B cell (primary cell): Measurements from ENCODE around the gene MCM3AP. TPM values are rescaled to one million over a fixed set of nuclear protein-coding genes. Genes with fewer than 3 reads are reported as not detected.

Experiments
- ATAC-seq: fragments of 200-7000 bp; cut with Tn5 transposase; one replicate; pipeline ENCODE4 v1.10.0; 2021; ENCODE audit warnings: low read depth, mild to moderate bottlenecking, moderate number of reproducible peaks, moderate library complexity
- CTCF ChIA-PET: fragments of 350-600 bp; sonication (Branson Sonifier 250); formaldehyde crosslinking; loops from one replicate; lab custom pipeline; 2021; ENCODE audit warnings: antibody characterized with exemption, inconsistent platforms; lab: Charles Lee
- POLR2A ChIA-PET: fragments of 350-600 bp; sonication (Branson Sonifier 250); formaldehyde crosslinking; loops from one replicate; lab custom pipeline; 2021; ENCODE audit warnings: antibody characterized with exemption; lab: Charles Lee
- DNase-seq: peaks from one replicate; pipeline ENCODE4 v3.0.0; 2013
- H2AFZ ChIP-seq: 2 replicates; pipeline ENCODE4 v1.6.1; 2012; ENCODE audit warnings: mild to moderate bottlenecking, low read depth, low read length; ENCODE audit not compliant: insufficient read depth, poor library complexity, severe bottlenecking
- H3K27ac ChIP-seq, 2 donors: 1 replicate in 1 of 2; 2 replicates in 1 of 2; pipeline ENCODE4 v1.5.1; 2012 to 2013; ENCODE audit warnings: low read length in 2 of 2, mild to moderate bottlenecking in 2 of 2, moderate library complexity in 1 of 2
- H3K27me3 ChIP-seq, 4 experiments: fragments of 200-600 bp in 1 of 4; sonication (generic) in 1 of 4; replicated peaks in 1 of 4; 1 replicate in 2 of 4; 2 replicates in 2 of 4; pipeline versions ENCODE4 v1.6.1 to v1.7.0; 2013 to 2016; ENCODE audit warnings: low read length in 3 of 4, mild to moderate bottlenecking in 2 of 4, mixed read lengths in 1 of 4, moderate library complexity in 1 of 4; ENCODE audit not compliant: insufficient read depth in 4 of 4, control insufficient read depth in 3 of 4; ENCODE audit errors: control extremely low read depth in 1 of 4
- H3K36me3 ChIP-seq, 2 experiments: replicated peaks in 1 of 2; 1 replicate in 1 of 2; 2 replicates in 1 of 2; pipeline versions ENCODE4 v1.6.1 to v1.7.1; 2013; ENCODE audit warnings: low read length in 1 of 2; ENCODE audit not compliant: insufficient read depth in 2 of 2, control insufficient read depth in 1 of 2; ENCODE audit errors: control extremely low read depth in 1 of 2, extremely low read depth in 1 of 2
- H3K4me1 ChIP-seq, 2 donors: fragments of 200-600 bp in 1 of 2; sonication (generic) in 1 of 2; 1 replicate in 1 of 2; 2 replicates in 1 of 2; pipeline versions ENCODE4 v1.5.1 to v1.6.1; 2013 to 2017; ENCODE audit warnings: low read length in 2 of 2; ENCODE audit not compliant: control insufficient read depth in 2 of 2, insufficient read depth in 2 of 2
- H3K4me2 ChIP-seq: replicated peaks from 2 replicates; pipeline ENCODE3; 2012; ENCODE audit warnings: mild to moderate bottlenecking, low read depth, low read length; ENCODE audit not compliant: poor library complexity, severe bottlenecking
- H3K4me3 ChIP-seq, 5 experiments: fragments of 200-600 bp in 1 of 5; sonication (generic) in 1 of 5; 1 replicate in 3 of 5; 2 replicates in 2 of 5; pipeline versions ENCODE4 v1.5.1 to v1.7.0; 2011 to 2016; ENCODE audit warnings: low read length in 4 of 5, mild to moderate bottlenecking in 4 of 5, low read depth in 2 of 5, control low read depth in 1 of 5, moderate library complexity in 1 of 5; ENCODE audit not compliant: insufficient read depth in 1 of 5; ENCODE audit errors: control extremely low read depth in 1 of 5, extremely low read depth in 1 of 5
- H3K79me2 ChIP-seq: fragments of 200-600 bp; sonication (generic); one replicate; pipeline ENCODE4 v1.6.0; 2016; ENCODE audit warnings: low read length; ENCODE audit not compliant: control insufficient read depth, insufficient read depth
- H3K9ac ChIP-seq: fragments of 200-600 bp; sonication (generic); 2 replicates; pipeline ENCODE4 v1.6.1; 2017; ENCODE audit warnings: mild to moderate bottlenecking, low read length, moderate library complexity
- H3K9me3 ChIP-seq, 3 donors: one replicate each; pipeline versions ENCODE4 v1.6.1 to v1.7.1; 2013; ENCODE audit warnings: low read length in 2 of 3; ENCODE audit not compliant: control insufficient read depth in 2 of 3, insufficient read depth in 1 of 3; ENCODE audit errors: control extremely low read depth in 1 of 3
- H4K20me1 ChIP-seq: 2 replicates; pipeline ENCODE4 v1.6.0; 2012; ENCODE audit warnings: mild to moderate bottlenecking, low read length; ENCODE audit not compliant: insufficient read depth, control insufficient read depth, poor library complexity, severe bottlenecking
- H3K27ac Mint-ChIP-seq: one replicate; pipeline ENCODE4 v1.8.0; 2021; ENCODE audit warnings: mixed read lengths
- H3K27me3 Mint-ChIP-seq: one replicate; pipeline ENCODE4 v1.8.0; 2021; ENCODE audit warnings: mixed read lengths
- H3K4me1 Mint-ChIP-seq: one replicate; pipeline ENCODE4 v1.8.0; 2021; ENCODE audit warnings: mixed read lengths
- H3K4me3 Mint-ChIP-seq: one replicate; pipeline ENCODE4 v1.8.0; 2021; ENCODE audit warnings: mixed read lengths
- H3K9me3 Mint-ChIP-seq: one replicate; pipeline ENCODE4 v1.8.0; 2022; ENCODE audit warnings: mixed read lengths; ENCODE audit not compliant: insufficient read depth
- EZH2 ChIP-seq: IDR thresholded peaks from 2 replicates; pipeline ENCODE4 v1.6.1; 2012; ENCODE audit warnings: borderline replicate concordance, low read depth, mild to moderate bottlenecking, moderate library complexity, low read length; ENCODE audit not compliant: insufficient read depth, poor library complexity, severe bottlenecking
- WGBS: methylation state at CpG from one replicate; pipeline ENCODE4 v1.1.5; 2013; ENCODE audit warnings: missing lambda C conversion rate; ENCODE audit not compliant: insufficient coverage; 5-methylcytosine and 5-hydroxymethylcytosine counted together
- intact Hi-C: fragments of 100-400 bp; cut with micrococcal nuclease; formaldehyde crosslinking; loops from one replicate; pipeline ENCODE4 v1.10.0; 2022
- polyA plus RNA-seq: library from polyadenylated mRNA; depleted of rRNA; stranded (reverse); fragments of >200 nt; gene quantifications from 2 replicates; pipeline ENCODE4 v1.2.3, GENCODE V29; 2012
- total RNA-seq, 2 donors: library from RNA; stranded (reverse); fragments of 120-200 nt in 1 of 2; gene quantifications; 1 replicate in 1 of 2; 2 replicates in 1 of 2; pipeline versions ENCODE4 v1.2.3 to v1.2.4, GENCODE V29; 2013 to 2022
- TF ChIP-seq, protein P1 (sequence below): fragments of 200-600 bp; IDR thresholded peaks from one replicate; pipeline ENCODE4 v1.8.0; 2022; ENCODE audit warnings: antibody characterized with exemption, mild to moderate bottlenecking

Gene MCM3AP
- total and polyA plus RNA-seq, 2 donors (not counting 1 experiment from before 2014, with no cell fraction given), result 61.7 to 180 TPM

- POLR2A ChIA-PET, result no interaction called here
- TF ChIP-seq, protein P1, sequence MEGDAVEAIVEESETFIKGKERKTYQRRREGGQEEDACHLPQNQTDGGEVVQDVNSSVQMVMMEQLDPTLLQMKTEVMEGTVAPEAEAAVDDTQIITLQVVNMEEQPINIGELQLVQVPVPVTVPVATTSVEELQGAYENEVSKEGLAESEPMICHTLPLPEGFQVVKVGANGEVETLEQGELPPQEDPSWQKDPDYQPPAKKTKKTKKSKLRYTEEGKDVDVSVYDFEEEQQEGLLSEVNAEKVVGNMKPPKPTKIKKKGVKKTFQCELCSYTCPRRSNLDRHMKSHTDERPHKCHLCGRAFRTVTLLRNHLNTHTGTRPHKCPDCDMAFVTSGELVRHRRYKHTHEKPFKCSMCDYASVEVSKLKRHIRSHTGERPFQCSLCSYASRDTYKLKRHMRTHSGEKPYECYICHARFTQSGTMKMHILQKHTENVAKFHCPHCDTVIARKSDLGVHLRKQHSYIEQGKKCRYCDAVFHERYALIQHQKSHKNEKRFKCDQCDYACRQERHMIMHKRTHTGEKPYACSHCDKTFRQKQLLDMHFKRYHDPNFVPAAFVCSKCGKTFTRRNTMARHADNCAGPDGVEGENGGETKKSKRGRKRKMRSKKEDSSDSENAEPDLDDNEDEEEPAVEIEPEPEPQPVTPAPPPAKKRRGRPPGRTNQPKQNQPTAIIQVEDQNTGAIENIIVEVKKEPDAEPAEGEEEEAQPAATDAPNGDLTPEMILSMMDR, result no peak
- no peak for TF ChIP-seq EZH2
- Histone ChIP-seq H3K9me3 (no peaks in the 10 kb centered on the region), H3K4me1 (no peaks in the 10 kb centered on the region), H3K4me3 (no peak overlapping the region), H3K9ac (no peak overlapping the region), H3K4me2 (no peak overlapping the region), H3K27ac (no peak overlapping the region), H3K36me3 (peaks cover 1 to 3% of the 10 kb centered on the region in 2 experiments), H2AFZ (no peak overlapping the region), H3K27me3 (no peaks in the 10 kb centered on the region), H3K79me2 (no peaks in the 10 kb centered on the region), H4K20me1 (no peaks in the 10 kb centered on the region)
- 96% methylated on average over 22 of the region's 23 CpGs for WGBS
- intact Hi-C loops, result no loop called here
- CTCF ChIA-PET, result no interaction called here
- Mint-ChIP-seq H3K4me3 (no peak overlapping the region), H3K27ac (no peak overlapping the region), H3K27me3 (no peaks in the 10 kb centered on the region), H3K4me1 (no peaks in the 10 kb centered on the region), H3K9me3 (no peaks in the 10 kb centered on the region)
- ATAC-seq (no peak), DNase-seq (no peak)
Observed at GRCh38 chr21:46208761-46209721, 76.4 kb downstream of the MCM3AP start.

DNA sequence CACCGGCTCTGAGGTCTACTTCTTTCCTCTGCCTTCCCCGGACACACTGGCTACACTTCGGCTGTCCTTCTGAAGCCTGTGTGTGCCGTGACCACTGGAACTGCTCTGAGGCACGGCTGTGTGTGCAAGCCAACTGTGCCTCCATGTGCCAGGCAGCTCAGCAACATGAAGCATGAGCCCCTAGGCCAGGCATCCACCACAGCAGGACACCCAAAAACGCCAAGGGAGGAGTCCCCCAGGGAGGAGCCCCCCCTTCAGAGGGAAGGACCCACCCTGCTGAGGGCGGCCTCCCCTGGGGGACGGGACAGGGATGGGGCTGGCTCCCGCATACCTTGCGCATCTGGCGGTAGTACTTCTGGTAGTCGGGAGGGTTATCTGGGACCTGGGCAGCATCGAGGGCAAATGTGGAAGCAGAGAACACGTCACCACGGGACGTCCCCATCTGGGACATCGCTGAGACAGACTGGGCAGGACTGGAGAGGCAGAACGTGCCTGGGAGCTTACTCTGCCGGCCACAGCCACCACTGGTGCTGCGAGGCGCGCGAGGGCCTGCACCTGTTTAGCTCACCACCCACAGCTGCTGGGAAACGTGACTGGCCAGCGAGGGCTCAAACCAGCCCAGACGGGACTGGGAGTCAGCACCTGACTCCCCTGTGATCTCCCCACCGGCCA lies 77.4 kb downstream of the MCM3AP start:
- Mint-ChIP-seq H3K4me1 (no peaks in the 10 kb centered on the region), H3K9me3 (no peaks in the 10 kb centered on the region), H3K4me3 (no peak overlapping the region), H3K27ac (no peak overlapping the region), H3K27me3 (no peaks in the 10 kb centered on the region)
- H3K36me3 ChIP-seq, result peaks cover 1 to 3% of the 10 kb centered on the region in 2 experiments
- intact Hi-C loops, result no loop called here
- H3K9ac ChIP-seq, result no peak overlapping the region
- ATAC-seq (no peak), DNase-seq (no peak)
- ChIA-PET CTCF (no interaction called here), POLR2A (no interaction called here)
- no peak overlapping the region for H2AFZ ChIP-seq
- no peak overlapping the region for H3K4me2 ChIP-seq
- no peak overlapping the region for H3K27ac ChIP-seq
- TF ChIP-seq, protein P1, result no peak
- TF ChIP-seq EZH2, result no peak
- H3K9me3 ChIP-seq, result no peaks in the 10 kb centered on the region
- H3K27me3 ChIP-seq, result no peaks in the 10 kb centered on the region
- no peaks in the 10 kb centered on the region for H4K20me1 ChIP-seq
- no peak overlapping the region for H3K4me3 ChIP-seq
- WGBS, result 93% methylated on average over 26 of the region's 27 CpGs
- H3K79me2 ChIP-seq, result no peaks in the 10 kb centered on the region
- H3K4me1 ChIP-seq, result no peaks in the 10 kb centered on the region
